ENCODE results near the gene IL19.

- TF ChIP-seq CTCF (conservative IDR thresholded peaks at IDR 0.05) (no peak), EZH2 (IDR thresholded peaks at IDR 0.05; ENCODE audit: low read depth) (no peak)
Observed at GRCh38 chr1:206834711-206835110, 64.1 kb downstream of the IL19 start.
